Stimulated activated CD4-positive, alpha-beta T cell treated with anti-CD3 and anti-CD28 coated beads, Interleukin-2, amount 100 ng/mL, for 48 hours (primary cell): ENCODE data around the gene CNTNAP2.

Experiments
- DNase-seq, 2 donors: peaks; one replicate each; pipeline ENCODE4 v3.0.0-alpha.2; 2020

The CNTNAP2 gene

GRCh38 chr7:146314962-146315361, 198.4 kb downstream of the CNTNAP2 start:
- no peak for DNase-seq

DNA sequence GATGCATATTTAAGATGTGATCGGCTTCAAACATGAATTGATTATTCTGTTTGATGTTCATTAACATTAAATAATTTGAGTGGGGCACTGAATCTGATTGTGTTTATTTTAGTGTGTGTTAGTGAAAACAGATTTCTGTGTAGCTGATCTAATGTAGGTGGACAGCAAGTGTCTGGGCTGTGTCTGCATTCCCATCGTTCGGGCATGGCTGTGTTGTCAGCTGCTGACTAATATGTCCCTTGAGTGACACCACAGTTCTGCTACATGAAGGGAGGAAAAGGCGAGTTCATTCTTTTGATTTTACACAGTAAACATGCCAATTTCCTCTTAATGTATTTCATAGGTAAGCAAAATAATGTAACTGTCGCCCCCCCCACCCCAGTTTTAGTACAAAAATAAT, 203.0 kb downstream of the CNTNAP2 start:
- DNase-seq = no peak

DNA sequence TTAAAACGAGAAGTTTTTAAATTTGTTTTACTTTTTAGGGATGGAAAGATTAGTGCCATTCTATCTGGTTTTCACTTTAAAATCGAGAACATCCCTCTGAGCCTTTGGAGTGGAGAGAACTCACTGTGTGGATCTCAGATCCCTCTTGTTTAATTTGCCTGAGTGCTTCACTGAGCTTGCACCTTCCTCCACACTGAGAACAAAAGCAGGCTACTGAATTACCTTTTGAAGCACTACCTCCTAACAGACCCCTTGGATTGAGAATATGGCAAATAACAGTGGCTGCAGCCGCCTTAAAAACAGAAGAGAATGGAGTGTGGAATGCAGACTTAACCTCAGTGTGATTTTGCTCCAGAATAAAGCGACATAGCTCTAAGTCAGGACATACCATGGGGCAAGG, 204.7 kb downstream of the CNTNAP2 start:
- DNase-seq = no peak

DNA sequence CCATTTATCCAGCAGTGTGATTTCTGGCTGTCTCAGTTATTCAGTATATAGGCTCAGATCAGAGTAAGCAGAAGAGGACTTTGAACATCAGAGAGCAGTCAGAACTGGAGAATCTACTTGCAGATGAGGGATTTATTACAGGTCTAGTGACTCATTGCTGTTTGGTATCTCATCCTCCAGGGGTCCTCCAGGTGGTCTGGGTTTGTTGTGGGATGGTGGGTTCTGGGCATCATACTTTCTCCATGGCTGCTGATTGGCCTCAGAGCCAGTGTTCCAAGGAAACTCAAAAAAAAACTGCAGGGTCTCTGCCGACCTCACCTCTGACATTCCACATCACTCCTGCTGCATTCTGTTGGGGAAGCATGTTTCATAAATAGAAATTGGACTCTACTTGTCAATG, 214.8 kb downstream of the CNTNAP2 start:
- DNase-seq = no peak

DNA sequence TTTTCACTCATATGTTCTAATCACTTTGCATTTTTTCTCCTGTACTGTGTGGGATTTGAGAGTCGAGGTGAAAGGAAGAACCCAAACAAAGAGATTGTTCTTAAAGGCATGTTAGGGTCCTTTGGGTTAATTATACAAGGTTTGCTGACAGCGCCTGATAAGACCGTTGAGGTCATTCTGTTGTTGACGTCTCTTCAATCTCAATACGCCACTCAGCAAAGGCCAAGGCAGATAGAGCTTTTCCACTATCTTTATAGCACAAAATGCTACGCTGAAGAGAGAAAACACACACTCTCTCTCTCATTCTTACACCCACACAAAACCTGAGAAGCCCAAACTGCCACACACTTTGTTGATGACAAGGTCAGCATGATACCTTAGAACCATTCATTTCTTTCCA, 228.7 kb downstream of the CNTNAP2 start:
- DNase-seq = no peak

GRCh38 chr7:146346096-146346495, 229.5 kb downstream of the CNTNAP2 start:
- no peak for DNase-seq

- no peak for DNase-seq
Observed at GRCh38 chr7:146355216-146355615, 238.6 kb downstream of the CNTNAP2 start.

DNA sequence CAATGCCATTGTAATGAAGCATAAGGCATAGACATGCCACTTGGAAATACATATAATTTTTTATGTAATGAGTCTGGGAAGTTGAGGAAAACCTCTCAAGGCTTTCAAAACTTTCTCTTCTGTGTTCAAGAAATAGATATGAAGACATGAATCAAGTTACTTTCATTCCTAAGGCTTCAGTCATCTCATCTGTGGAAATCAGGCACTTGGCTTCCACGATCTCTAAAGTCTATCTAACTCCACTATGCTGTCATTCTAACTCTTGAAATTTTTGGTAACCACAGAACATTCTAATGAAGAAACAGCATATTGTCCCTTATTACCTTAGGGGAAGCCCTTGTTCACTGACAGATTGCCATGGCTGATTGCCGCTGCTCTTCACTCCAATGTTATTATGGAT, 242.6 kb downstream of the CNTNAP2 start:
- DNase-seq = no peak

DNA sequence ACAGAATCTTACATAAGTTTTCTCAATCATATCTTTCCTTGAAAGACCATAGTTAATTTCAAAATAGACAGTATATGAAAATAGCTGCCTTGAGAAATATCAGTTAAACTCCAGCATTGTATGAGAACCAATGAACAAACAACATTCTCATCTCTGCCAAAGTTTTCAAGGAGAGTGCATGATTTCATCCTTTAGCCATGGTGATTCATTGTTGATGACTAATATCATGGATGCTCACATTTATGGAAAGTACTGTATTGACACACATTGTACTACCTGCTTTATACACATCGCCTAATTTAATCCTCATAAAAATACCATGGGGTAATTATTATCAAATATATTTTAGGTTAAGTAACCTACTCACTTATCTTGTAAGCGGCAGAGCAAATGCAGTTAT, 250.3 kb downstream of the CNTNAP2 start:
- DNase-seq = no peak

- DNase-seq = no peak
Observed at GRCh38 chr7:146370171-146370570, 253.6 kb downstream of the CNTNAP2 start.

GRCh38 chr7:146375170-146375569, 258.6 kb downstream of the CNTNAP2 start:
- no peak for DNase-seq

- no peak for DNase-seq
Observed at GRCh38 chr7:146378196-146378595, 261.6 kb downstream of the CNTNAP2 start.

GRCh38 chr7:146387140-146387539, 270.5 kb downstream of the CNTNAP2 start:
- DNase-seq = no peak

DNA sequence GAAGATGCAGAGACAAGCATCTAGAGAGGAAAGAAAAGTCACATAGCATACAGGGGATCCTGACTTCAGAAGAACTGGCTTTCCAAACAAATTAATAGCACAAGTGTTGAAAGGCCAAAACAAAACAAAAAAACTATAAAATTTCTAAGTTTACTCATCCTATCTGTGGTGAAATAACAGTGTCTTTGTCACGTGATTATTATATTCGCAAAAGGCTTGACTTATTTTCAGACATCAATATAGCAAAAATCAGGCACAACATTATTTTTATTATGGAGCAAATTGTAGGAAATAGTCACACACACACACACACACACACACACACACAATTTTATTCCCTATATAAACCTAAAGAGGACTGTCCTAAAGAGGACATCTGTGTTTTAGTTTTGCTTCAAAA, 272.3 kb downstream of the CNTNAP2 start:
- no peak for DNase-seq

- DNase-seq = no peak
Observed at GRCh38 chr7:146393346-146393745, 276.7 kb downstream of the CNTNAP2 start.

- no peak for DNase-seq
Observed at GRCh38 chr7:146397141-146397540, 280.5 kb downstream of the CNTNAP2 start.

- DNase-seq = no peak
Observed at GRCh38 chr7:146401939-146402338, 285.3 kb downstream of the CNTNAP2 start.

- DNase-seq = no peak
Observed at GRCh38 chr7:146405737-146406136, 289.1 kb downstream of the CNTNAP2 start.

GRCh38 chr7:146411975-146412374, 295.4 kb downstream of the CNTNAP2 start:
- no peak for DNase-seq

- DNase-seq = no peak
Observed at GRCh38 chr7:146412781-146413180, 296.2 kb downstream of the CNTNAP2 start.

- no peak for DNase-seq
Observed at GRCh38 chr7:146414373-146414772, 297.8 kb downstream of the CNTNAP2 start.

- DNase-seq = no peak
Observed at GRCh38 chr7:146414937-146415336, 298.3 kb downstream of the CNTNAP2 start.

GRCh38 chr7:146417176-146417575, 300.6 kb downstream of the CNTNAP2 start:
- DNase-seq = no peak

DNA sequence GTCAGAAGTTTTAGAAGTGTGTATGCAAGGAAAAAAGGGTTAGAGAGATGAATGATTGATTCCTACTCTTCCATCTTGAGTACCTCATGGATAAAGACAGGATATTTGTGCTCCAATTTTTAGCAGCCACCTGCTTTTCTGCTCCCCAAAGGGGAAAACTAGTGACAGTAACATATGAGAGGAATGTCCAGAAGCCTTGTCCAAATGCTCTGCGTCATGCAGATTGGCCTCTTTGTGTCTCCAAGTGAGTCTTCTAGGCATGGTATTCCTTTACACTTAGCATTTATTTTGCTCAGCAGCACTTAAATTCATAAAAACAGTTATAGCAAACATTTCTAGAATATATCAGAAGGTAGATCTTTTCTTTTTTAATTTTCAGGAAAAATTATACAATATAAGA, 306.8 kb downstream of the CNTNAP2 start:
- no peak for DNase-seq

- DNase-seq = no peak
Observed at GRCh38 chr7:146424084-146424483, 307.5 kb downstream of the CNTNAP2 start.

DNA sequence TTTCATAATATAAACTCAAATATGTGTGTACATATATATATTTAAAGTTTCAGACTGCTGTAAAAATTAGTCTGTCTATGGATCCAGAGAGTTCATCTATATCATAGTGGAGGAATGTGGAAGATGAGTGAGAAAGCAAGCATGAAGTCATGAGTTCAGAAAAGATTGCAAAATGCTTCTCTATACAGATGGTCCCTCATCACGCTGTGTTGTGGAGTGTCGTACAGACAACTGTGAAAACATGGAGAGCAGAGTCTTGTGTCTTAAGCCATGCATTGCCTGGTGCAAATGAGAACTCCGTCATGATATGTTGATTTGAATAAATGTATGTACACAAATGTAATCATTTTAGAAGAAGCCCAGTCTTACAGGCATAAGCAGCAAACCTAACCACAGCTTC, 316.9 kb downstream of the CNTNAP2 start:
- DNase-seq = no peak
